Mucosa of stomach (tissue), 1 donor: ENCODE data around the gene JAKMIP1.

Source experiments
- H3K27me3 ChIP-seq: one replicate; pipeline ENCODE4 v1.7.0; 2013; ENCODE audit warnings: mild to moderate bottlenecking, low read length; ENCODE audit not compliant: control insufficient read depth, insufficient read depth
- H3K36me3 ChIP-seq: one replicate; pipeline ENCODE4 v1.7.0; 2013; ENCODE audit warnings: low read length; ENCODE audit not compliant: control insufficient read depth, insufficient read depth
- H3K4me1 ChIP-seq: one replicate; pipeline ENCODE4 v1.7.0; 2013; ENCODE audit warnings: mild to moderate bottlenecking, low read length; ENCODE audit not compliant: control insufficient read depth, insufficient read depth
- H3K4me3 ChIP-seq: one replicate; pipeline ENCODE4 v1.7.0; 2013; ENCODE audit warnings: low read length
- H3K9ac ChIP-seq: one replicate; pipeline ENCODE4 v1.7.0; 2013; ENCODE audit warnings: mild to moderate bottlenecking, low read length, moderate library complexity
- H3K9me3 ChIP-seq: one replicate; pipeline ENCODE4 v1.7.0; 2013; ENCODE audit warnings: mild to moderate bottlenecking, low read length, moderate library complexity; ENCODE audit not compliant: control insufficient read depth
- donor health status: Pancreatic carcinoma.

JAKMIP1 gene

DNA sequence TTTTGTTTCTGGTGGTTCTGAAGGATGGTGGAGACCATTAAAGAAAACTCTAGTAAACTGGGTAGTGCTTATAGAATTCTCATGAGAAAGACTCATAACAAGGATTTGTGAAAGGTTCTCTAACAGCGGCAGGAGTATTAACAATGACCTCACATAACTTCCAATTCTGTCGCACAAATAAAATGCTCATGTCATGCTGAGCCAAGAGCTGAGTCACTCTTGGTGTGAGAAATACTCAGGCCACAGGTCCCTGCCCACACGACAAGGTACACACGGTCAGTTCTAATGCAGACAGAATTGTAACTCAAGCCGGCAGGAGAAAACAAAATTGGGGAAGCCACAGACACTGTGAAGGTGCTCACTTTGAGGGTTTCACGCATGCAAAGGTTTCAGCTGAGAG lies 147.7 kb downstream of the JAKMIP1 start:
- H3K27me3 ChIP-seq: no peaks in the 10 kb centered on the region
- no peaks in the 10 kb centered on the region for H3K9me3 ChIP-seq
- H3K4me1 ChIP-seq: no peaks in the 10 kb centered on the region
- H3K36me3 ChIP-seq: no peaks in the 10 kb centered on the region
- H3K9ac ChIP-seq: no peak overlapping the region
- no peak overlapping the region for H3K4me3 ChIP-seq

DNA sequence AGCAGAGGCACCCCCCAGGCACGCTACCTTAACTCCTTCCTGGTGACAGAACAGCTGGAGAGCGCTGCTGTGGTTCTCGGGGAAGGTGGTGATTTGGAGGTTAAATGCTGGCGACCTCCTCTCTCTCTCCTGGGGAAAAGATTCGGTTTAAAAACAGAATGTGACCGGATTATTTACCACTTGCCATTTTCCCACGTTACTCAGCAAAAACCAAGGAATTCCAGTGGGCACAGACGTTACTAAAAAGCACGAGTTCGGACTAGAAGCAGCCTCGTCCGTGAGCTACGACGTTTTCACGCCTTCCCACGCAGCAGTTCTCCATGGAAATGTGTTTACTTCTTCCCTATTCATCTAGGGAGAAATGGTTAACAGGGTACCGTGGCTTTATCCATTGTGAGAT lies 149.8 kb downstream of the JAKMIP1 start:
- Histone ChIP-seq H3K27me3 (no peaks in the 10 kb centered on the region), H3K4me1 (no peaks in the 10 kb centered on the region), H3K9me3 (no peaks in the 10 kb centered on the region), H3K4me3 (no peak overlapping the region), H3K36me3 (no peaks in the 10 kb centered on the region), H3K9ac (no peak overlapping the region)

DNA sequence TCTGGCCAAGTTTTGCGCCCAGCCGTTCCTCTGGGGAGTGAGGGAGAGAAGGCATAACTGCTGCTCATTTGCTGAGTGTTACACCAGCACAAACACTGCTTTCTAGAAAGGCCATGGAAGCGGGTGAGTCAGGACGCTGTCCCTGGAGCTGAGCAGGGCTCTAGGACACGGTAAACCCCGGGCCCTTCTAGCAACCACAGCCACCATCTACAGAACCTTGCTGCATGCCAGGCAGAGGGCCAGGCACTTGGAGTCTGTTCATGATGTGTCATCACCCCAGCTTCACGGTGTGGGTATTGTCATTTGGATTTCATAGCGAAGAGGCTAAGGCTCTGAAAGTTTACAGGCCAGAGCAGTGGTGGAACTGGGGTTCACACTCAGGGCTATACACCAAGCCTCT lies 150.4 kb downstream of the JAKMIP1 start:
- no peaks in the 10 kb centered on the region for H3K4me1 ChIP-seq
- no peaks in the 10 kb centered on the region for H3K36me3 ChIP-seq
- no peak overlapping the region for H3K4me3 ChIP-seq
- no peak overlapping the region for H3K9ac ChIP-seq
- peaks cover 4% of the 10 kb centered on the region for H3K27me3 ChIP-seq
- H3K9me3 ChIP-seq: no peaks in the 10 kb centered on the region

DNA sequence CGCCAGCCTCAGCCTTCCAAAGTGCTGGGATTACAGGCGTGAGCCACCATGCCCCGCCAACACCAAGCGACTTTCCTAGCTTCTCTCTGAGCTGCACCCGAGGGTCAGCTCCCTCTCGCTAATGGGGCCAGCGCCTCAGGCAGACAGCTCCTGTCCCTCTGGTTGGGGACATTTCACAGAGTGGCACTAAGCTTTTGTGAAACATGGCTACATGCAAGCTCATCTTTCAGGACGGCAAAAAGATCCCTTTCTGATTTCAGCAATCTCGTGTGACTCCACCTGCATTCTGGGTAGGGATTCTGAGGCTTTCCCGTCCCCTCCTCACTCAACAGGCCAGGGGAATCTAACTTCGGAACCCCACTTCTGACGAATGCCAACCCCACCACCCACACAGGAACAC lies 151.1 kb downstream of the JAKMIP1 start:
- H3K4me1 ChIP-seq: no peaks in the 10 kb centered on the region
- no peak overlapping the region for H3K4me3 ChIP-seq

DNA sequence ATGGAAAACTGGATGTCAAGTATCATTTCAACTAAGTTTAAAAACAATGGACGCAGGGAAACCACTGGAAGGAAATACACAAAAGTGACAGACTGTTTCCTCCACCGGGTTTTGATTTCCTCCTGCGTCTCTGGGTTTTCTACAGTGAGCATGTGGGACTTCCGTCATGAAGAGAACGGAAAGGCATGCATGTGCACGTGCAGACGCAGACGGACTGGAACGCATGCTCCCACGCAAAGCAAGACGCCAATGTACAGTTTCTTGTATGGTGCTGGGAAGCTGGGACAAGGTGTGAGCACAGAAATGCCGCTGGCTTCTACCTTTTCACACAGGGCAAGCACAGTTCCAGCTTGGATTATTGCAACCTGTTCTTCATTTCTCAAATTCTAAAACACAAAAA lies 151.8 kb downstream of the JAKMIP1 start:
- no peaks in the 10 kb centered on the region for H3K9me3 ChIP-seq
- no peaks in the 10 kb centered on the region for H3K36me3 ChIP-seq
- no peak overlapping the region for H3K9ac ChIP-seq
- peaks cover 6% of the 10 kb centered on the region for H3K27me3 ChIP-seq
- no peaks in the 10 kb centered on the region for H3K4me1 ChIP-seq
- no peak overlapping the region for H3K4me3 ChIP-seq

More for the DNA sequence above, 151.1 kb downstream of the JAKMIP1 start:
- Histone ChIP-seq H3K9me3 (no peaks in the 10 kb centered on the region), H3K27me3 (peaks cover 6% of the 10 kb centered on the region), H3K36me3 (no peaks in the 10 kb centered on the region), H3K9ac (no peak overlapping the region)

DNA sequence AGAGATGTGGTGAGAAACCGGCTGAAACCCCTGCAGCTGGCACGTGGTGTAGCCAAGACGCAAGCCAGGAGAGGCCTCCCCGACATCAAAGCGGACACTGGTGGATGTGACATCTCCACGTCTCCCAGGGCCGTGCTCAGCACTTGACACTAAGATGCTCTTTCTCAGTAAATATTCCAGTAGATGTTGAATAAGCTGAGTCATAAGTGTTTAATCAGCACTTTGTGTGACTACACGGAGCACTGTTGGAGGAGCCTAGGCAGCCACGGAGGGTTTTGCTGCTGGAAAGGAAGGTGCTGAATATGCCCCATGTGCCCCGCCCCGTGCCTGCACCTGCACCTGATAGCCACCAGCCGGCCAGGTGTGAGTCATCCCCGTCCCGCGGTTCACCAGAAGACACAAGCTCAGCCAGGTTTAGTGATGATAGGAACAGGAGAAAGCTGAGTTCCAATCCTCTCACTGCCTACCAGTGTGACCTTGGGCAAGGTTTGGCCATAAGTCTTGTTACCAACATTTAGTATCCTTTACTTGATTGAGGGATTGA lies 153.1 kb downstream of the JAKMIP1 start:
- Histone ChIP-seq H3K4me3 (no peak overlapping the region), H3K4me1 (no peaks in the 10 kb centered on the region), H3K36me3 (no peaks in the 10 kb centered on the region), H3K9me3 (no peaks in the 10 kb centered on the region), H3K27me3 (peaks cover 6% of the 10 kb centered on the region), H3K9ac (no peak overlapping the region)

DNA sequence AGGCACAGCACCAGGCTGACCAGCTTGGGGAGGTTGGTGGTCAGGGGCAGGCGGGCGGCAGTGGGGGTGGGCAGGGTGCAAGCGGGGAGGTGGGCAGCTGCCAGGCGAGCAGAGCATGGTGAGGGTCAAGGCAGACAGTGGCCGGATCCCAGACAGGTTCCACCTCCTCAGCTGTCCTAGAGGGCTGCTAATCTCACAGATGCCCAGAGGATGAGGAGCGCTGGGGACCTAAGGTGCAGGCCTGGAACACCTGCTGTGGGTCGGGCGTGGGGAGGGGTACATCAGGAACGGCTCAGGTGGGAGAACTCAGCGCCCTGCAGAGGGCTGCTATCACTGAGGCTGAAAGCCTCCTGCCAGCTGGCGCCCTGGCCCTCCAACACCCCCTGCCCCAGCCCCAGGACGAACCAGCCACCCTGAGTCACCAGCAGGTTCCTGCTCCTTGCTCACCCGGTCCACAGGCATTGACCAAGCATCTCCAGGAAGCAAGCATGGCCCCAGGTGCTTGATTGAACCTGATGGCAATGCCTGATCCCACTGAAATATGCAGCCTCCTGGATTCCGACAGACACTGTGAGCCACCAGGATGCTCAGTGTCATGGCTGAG lies 153.7 kb downstream of the JAKMIP1 start:
- Histone ChIP-seq H3K9ac (no peak overlapping the region), H3K9me3 (no peaks in the 10 kb centered on the region), H3K4me1 (no peaks in the 10 kb centered on the region), H3K27me3 (peaks cover 6% of the 10 kb centered on the region), H3K36me3 (no peaks in the 10 kb centered on the region), H3K4me3 (no peak overlapping the region)

DNA sequence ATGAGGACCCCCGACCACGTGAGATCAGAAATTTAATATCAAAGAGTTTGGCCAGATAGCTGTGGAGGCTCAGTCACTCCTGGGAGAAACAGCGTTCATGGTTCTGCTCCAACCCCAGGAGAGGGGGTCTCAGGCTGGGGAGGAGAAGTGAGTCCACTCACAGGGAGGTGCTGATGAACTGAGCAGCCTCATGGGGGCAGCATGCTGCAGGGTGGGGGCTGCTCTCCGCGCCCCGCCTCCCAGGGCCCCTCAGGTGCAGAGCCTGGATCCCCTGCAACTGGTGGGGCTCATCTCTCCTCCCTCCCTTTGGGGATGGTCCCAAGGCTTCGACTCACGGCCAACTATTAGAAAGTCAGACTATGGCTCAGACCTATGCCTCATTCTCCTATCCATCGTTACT lies 155.5 kb downstream of the JAKMIP1 start:
- Histone ChIP-seq H3K27me3 (peaks cover 6% of the 10 kb centered on the region), H3K9ac (no peak overlapping the region), H3K36me3 (no peaks in the 10 kb centered on the region), H3K4me1 (no peaks in the 10 kb centered on the region), H3K4me3 (no peak overlapping the region), H3K9me3 (no peaks in the 10 kb centered on the region)

DNA sequence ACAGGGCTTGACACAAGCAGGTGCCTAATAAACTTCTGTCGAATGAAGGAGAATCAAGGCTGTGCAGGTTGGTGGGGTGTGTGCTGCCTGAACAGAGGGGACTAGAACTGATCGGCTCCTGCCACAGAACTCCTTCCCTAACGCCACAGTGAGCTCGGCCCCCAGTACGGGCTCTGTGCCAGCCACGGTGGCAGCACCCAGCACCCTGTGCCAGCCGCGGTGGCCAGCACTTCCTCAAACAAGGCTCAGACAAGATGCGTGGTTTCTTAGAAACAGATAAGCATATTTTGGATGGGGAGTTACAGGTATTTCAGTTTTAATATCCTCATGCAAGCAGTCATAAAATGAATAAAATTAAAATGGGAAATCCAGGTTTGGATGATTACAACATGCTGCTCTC lies 156.1 kb downstream of the JAKMIP1 start:
- Histone ChIP-seq H3K9me3 (no peaks in the 10 kb centered on the region), H3K4me1 (no peaks in the 10 kb centered on the region), H3K9ac (no peak overlapping the region), H3K36me3 (no peaks in the 10 kb centered on the region), H3K4me3 (no peak overlapping the region), H3K27me3 (peaks cover 6% of the 10 kb centered on the region)

DNA sequence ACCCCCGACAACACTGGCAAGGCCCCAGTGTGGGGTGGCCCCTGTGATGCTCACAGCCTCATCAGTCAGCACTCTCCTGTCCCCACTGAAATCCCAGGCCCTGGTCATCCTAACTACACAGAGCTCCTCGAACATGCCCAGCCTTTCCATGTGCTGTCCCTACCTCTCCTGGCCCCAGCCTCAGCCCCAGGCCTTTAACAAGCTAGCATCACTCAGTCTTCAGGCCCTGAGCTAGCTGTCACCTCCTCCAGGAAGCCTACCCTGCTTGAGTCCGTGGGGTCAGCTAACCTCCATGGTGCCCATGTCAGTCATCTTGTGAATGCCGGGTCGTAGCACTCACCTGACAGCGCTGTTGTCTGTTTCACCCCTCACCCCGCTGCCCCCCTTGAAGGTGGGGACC lies 156.5 kb downstream of the JAKMIP1 start:
- Histone ChIP-seq H3K27me3 (peaks cover 6% of the 10 kb centered on the region), H3K4me1 (no peaks in the 10 kb centered on the region), H3K9ac (no peak overlapping the region), H3K36me3 (no peaks in the 10 kb centered on the region), H3K4me3 (no peak overlapping the region), H3K9me3 (no peaks in the 10 kb centered on the region)

DNA sequence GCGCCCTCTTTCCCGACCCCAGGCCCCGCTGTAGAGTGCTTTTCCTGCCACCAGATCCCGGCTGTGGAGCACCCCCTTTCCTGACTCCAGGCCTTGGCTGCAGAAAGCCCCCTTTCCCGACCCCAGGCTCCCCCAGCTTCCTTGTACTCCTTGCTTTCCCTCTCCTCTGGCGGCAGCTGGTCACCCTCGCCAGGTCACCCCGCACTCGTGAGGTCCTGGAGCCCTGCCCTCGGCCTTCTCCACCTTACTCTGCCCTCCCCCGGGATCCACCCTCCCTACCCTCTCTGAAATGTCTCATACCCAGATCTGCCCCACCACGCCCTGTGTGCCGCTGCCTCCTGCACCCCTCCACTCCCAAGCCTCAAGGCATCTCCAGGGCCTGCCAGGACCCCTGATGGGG lies 157.2 kb downstream of the JAKMIP1 start:
- H3K9me3 ChIP-seq: no peaks in the 10 kb centered on the region
- H3K4me3 ChIP-seq: no peak overlapping the region
- peaks cover 6% of the 10 kb centered on the region for H3K27me3 ChIP-seq
- no peak overlapping the region for H3K9ac ChIP-seq
- H3K4me1 ChIP-seq: no peaks in the 10 kb centered on the region
- no peaks in the 10 kb centered on the region for H3K36me3 ChIP-seq

DNA sequence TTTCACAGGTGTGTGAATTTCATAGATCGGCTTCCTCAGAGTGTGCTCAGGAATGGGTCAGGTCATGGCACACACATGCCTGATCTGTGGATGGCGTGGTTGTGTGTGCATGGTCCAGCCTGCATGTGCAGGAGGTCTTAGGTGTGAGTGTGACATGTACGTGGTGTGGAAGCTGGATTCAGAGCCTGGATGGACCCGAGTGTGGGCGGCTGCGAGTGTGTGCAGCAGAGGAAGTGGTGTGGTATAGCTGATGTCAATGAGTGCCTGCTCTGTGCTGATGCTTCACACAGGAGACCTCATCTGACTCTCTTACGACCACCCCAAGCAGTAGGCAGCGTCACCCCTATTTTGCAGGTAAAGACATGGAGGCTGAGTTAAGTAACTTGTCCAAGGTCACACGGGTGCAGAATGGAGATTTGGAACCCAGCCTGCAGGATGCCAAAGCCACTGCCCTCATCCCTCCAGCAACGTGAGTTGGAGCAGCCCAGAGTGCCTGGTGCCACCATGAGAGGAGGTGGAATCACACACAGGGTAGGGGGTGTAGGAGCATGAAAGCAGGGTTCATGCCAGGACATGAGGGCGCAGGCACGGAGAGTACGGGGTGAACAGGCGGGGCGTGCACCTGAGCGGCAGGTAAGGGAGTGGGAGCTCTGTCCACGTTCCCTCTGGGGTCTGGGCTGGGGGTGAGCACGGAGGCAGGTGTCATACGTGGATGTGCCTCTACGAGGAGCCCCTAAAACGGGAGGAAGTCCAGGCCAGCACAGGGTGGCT lies 157.9 kb downstream of the JAKMIP1 start:
- Histone ChIP-seq H3K9ac (no peak overlapping the region), H3K9me3 (no peaks in the 10 kb centered on the region), H3K36me3 (no peaks in the 10 kb centered on the region), H3K4me1 (no peaks in the 10 kb centered on the region), H3K4me3 (no peak overlapping the region), H3K27me3 (peaks cover 6% of the 10 kb centered on the region)
